Dermis blood vessel endothelial cell (primary cell): ENCODE measurements around the gene DAAM1. TPM values are rescaled to one million over a fixed set of nuclear protein-coding genes. Genes with fewer than 3 reads are reported as not detected.

Experiments
- DNase-seq: peaks from one replicate; pipeline ENCODE4 v3.0.0; 2010
- total RNA-seq: library from RNA; depleted of rRNA; stranded (reverse); fragments of >200 nt; gene quantifications from 2 replicates; pipeline ENCODE4 v1.2.3, GENCODE V29; 2014

The DAAM1 gene
- total RNA-seq, 1 donor from 2014 or later, result 32.0 TPM

- no peak for DNase-seq
Measured at GRCh38 chr14:59376686-59377085, 188.2 kb downstream of the DAAM1 start.

GRCh38 chr14:59377491-59377890 is 189.0 kb downstream of the DAAM1 start:
- DNase-seq, result no peak

GRCh38 chr14:59377991-59378601 is 189.6 kb downstream of the DAAM1 start:
- peak; percentile 9 for DNase-seq

GRCh38 chr14:59389936-59390335 is 201.5 kb downstream of the DAAM1 start:
- DNase-seq, result no peak

GRCh38 chr14:59391388-59391787 is 202.9 kb downstream of the DAAM1 start:
- DNase-seq, result no peak

GRCh38 chr14:59394268-59394667 is 205.8 kb downstream of the DAAM1 start:
- DNase-seq, result no peak

- no peak for DNase-seq
Measured at GRCh38 chr14:59395672-59396071, 207.2 kb downstream of the DAAM1 start.

- DNase-seq, result no peak
Measured at GRCh38 chr14:59398841-59399240, 210.4 kb downstream of the DAAM1 start.

GRCh38 chr14:59406454-59407245 is 218.2 kb downstream of the DAAM1 start:
- peak; percentile 84 for DNase-seq

GRCh38 chr14:59407246-59408010 is 219.0 kb downstream of the DAAM1 start:
- peak; percentile 89 for DNase-seq

GRCh38 chr14:59415836-59416602 is 227.6 kb downstream of the DAAM1 start:
- DNase-seq, result no peak

GRCh38 chr14:59417311-59417710 is 228.8 kb downstream of the DAAM1 start:
- DNase-seq, result no peak

GRCh38 chr14:59419303-59419702 is 230.8 kb downstream of the DAAM1 start:
- no peak for DNase-seq
